ENCODE results near the gene DNAH17. TPM values are rescaled to one million over a fixed set of nuclear protein-coding genes. Genes with fewer than 3 reads are reported as not detected.

The DNAH17 gene
- total RNA-seq, 1 experiment from 2014 or later: 0.13 TPM

DNA sequence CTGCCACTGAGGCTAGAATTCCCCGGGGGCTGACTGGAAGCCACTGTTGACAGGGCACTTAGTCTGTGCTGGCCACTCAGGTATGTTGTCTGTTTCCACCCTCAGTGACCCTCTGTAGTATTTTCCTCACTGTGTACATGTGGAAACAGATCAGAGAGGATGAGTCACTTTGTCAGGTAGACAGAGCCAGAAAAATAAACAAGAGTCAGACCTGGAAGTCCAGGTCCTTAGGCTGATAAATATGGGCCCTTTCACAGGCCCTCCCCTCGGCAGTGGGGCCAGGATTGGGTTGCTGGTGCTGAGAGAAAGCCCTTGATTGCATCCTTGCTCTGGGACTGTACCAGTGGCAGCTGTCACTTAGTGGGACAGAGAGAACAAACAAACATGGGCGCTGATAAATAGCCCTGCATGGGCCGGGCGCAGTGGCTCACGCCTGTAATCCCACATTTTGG is 177.5 kb downstream of the DNAH17 start:
- H2BK12ac ChIP-seq (ENCODE audit: insufficient read length, low read depth, low read length): no peak overlapping the region
- H2AK5ac ChIP-seq (ENCODE audit: insufficient read length, low read length): no peak overlapping the region
- H3K14ac ChIP-seq (ENCODE audit: insufficient read depth, low read length): no peak overlapping the region
- no CpG with 5 or more reads among the region's 6 CpGs for WGBS (ENCODE audit: extremely low coverage, insufficient read length, low lambda C conversion rate)
- H4K91ac ChIP-seq (ENCODE audit: insufficient read length, low read depth, low read length): no peak overlapping the region
- peaks cover 63 to 94% (median 86%) of the 10 kb centered on the region in 3 experiments; a peak in 6 of 7 replicates for H3K36me3 Mint-ChIP-seq (ENCODE audit: insufficient read depth in 1 of 3, low read depth in 3 of 3)
- no peak overlapping the region for H3K4me3 Mint-ChIP-seq
- TF ChIP-seq, protein P1, sequence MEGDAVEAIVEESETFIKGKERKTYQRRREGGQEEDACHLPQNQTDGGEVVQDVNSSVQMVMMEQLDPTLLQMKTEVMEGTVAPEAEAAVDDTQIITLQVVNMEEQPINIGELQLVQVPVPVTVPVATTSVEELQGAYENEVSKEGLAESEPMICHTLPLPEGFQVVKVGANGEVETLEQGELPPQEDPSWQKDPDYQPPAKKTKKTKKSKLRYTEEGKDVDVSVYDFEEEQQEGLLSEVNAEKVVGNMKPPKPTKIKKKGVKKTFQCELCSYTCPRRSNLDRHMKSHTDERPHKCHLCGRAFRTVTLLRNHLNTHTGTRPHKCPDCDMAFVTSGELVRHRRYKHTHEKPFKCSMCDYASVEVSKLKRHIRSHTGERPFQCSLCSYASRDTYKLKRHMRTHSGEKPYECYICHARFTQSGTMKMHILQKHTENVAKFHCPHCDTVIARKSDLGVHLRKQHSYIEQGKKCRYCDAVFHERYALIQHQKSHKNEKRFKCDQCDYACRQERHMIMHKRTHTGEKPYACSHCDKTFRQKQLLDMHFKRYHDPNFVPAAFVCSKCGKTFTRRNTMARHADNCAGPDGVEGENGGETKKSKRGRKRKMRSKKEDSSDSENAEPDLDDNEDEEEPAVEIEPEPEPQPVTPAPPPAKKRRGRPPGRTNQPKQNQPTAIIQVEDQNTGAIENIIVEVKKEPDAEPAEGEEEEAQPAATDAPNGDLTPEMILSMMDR (conservative IDR thresholded peaks at IDR 0.05): no peak
- H3K9ac ChIP-seq (ENCODE audit: extremely low read depth, insufficient read length, low read length): no peak overlapping the region
- no peak overlapping the region for H2AFZ ChIP-seq (ENCODE audit: low read length)
- no peak overlapping the region for H3K4me2 ChIP-seq (ENCODE audit: insufficient read depth, insufficient read length, low read length)
- H3K23ac ChIP-seq (ENCODE audit: insufficient read length, low read depth, low read length): no peak overlapping the region
- no peak overlapping the region for H2BK20ac ChIP-seq (ENCODE audit: low read depth, low read length, poor library complexity, severe bottlenecking)
- H3K79me1 ChIP-seq (ENCODE audit: insufficient read depth, low read depth, low read length, poor library complexity, severe bottlenecking): no peaks in the 10 kb centered on the region
- 0 out of 4 replicates have a peak, but pooled peaks cover 0 to 5% of the 10 kb centered on the region in 2 experiments for H3K4me1 Mint-ChIP-seq
- H4K8ac ChIP-seq (replicated peaks; ENCODE audit: insufficient read length, low read depth, low read length): no peak overlapping the region
- peaks cover 5% of the 10 kb centered on the region for H4K20me1 ChIP-seq (ENCODE audit: control insufficient read depth, insufficient read depth, insufficient read length)
- no peaks in the 10 kb centered on the region for H3K27me3 ChIP-seq (ENCODE audit: insufficient read depth, low read length)
- DNase-seq: no peak
- no peak overlapping the region for H3T11ph ChIP-seq (ENCODE audit: low read length)
- no peak overlapping the region for H3K18ac ChIP-seq (ENCODE audit: insufficient read length, low read depth, low read length)
- no peak overlapping the region for H3K27ac Mint-ChIP-seq
- no peaks in the 10 kb centered on the region for H3K27me3 Mint-ChIP-seq (ENCODE audit: low read depth)
- no peak overlapping the region for H2BK5ac ChIP-seq (ENCODE audit: insufficient read length, low read length)
- H3K9me3 Mint-ChIP-seq: no peaks in the 10 kb centered on the region
- H3K56ac ChIP-seq (ENCODE audit: insufficient read length, low read depth, low read length): no peak overlapping the region
- H2BK120ac ChIP-seq (ENCODE audit: low read depth, low read length, poor library complexity, severe bottlenecking): no peak overlapping the region
- no peak overlapping the region for H3K27ac ChIP-seq (ENCODE audit: insufficient read length, low read depth, low read length)
- no peak overlapping the region for H4K5ac ChIP-seq (ENCODE audit: insufficient read length, low read depth, low read length)
- no peaks in the 10 kb centered on the region for H3K23me2 ChIP-seq (ENCODE audit: insufficient read length, low read depth, low read length, poor library complexity, severe bottlenecking)
- no peaks in the 10 kb centered on the region for H3K9me3 ChIP-seq (ENCODE audit: control insufficient read depth, low read depth, low read length)
- no peaks in the 10 kb centered on the region for H3K4me1 ChIP-seq (ENCODE audit: insufficient read depth, low read length)
- H3K4ac ChIP-seq (ENCODE audit: low read depth, low read length): no peak overlapping the region
- H3K79me2 ChIP-seq (ENCODE audit: insufficient read depth, low read length): peaks cover 4% of the 10 kb centered on the region; the same call in 1 of the 2 replicates
- no peak overlapping the region for H2BK15ac ChIP-seq (ENCODE audit: low read depth, low read length)

All from H9 (cell line).